Ectodermal cell (in vitro differentiated cells): Measurements from ENCODE around the gene PZP.

Source experiments
- H3K27ac ChIP-seq: 2 replicates; pipeline ENCODE4 v1.7.0; 2013; ENCODE audit warnings: mild to moderate bottlenecking, low read depth, low read length; ENCODE audit not compliant: insufficient read depth, poor library complexity, severe bottlenecking
- H3K27me3 ChIP-seq: 2 replicates; pipeline ENCODE4 v1.7.0; 2013; ENCODE audit warnings: mild to moderate bottlenecking, low read length; ENCODE audit not compliant: insufficient read depth, control insufficient read depth, poor library complexity, severe bottlenecking
- H3K36me3 ChIP-seq: one replicate; pipeline ENCODE4 v1.7.0; 2013; ENCODE audit warnings: low read length; ENCODE audit not compliant: control insufficient read depth, insufficient read depth
- H3K4me1 ChIP-seq: one replicate; pipeline ENCODE4 v1.7.0; 2013; ENCODE audit warnings: low read length; ENCODE audit not compliant: control insufficient read depth, insufficient read depth
- H3K4me3 ChIP-seq: 2 replicates; pipeline ENCODE4 v1.7.0; 2013; ENCODE audit warnings: low read depth, low read length, control low read depth; ENCODE audit not compliant: insufficient read depth
- H3K9me3 ChIP-seq: 2 replicates; pipeline ENCODE4 v1.7.0; 2013; ENCODE audit warnings: mild to moderate bottlenecking, low read length, moderate library complexity; ENCODE audit not compliant: control insufficient read depth
- WGBS, 2 experiments: methylation state at CpG; one replicate each; pipeline ENCODE4 v1.1.7; 2013; ENCODE audit warnings: missing lambda C conversion rate in 2 of 2; 5-methylcytosine and 5-hydroxymethylcytosine counted together

PZP gene

DNA sequence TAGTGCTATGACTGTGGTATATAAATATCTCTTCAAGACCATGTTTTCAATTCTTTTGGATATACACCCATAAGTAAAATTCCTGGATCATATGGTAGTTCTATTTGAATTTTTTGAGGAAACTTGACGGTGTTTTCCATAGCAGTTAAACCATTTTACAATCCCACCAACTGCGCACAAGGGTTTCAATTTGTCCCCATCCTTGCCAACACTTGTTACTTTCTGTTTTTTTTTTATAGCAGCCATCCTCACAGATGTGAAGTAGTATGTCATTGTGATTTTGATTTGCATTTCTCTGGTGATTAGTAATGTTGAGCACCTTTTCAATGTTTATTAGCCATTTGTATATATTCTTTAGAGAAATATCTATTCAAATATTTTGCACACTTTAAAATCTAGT, 78.0 kb downstream of the PZP start:
- Histone ChIP-seq H3K36me3 (no peaks in the 10 kb centered on the region), H3K27ac (no peak overlapping the region), H3K27me3 (no peaks in the 10 kb centered on the region), H3K9me3 (no peaks in the 10 kb centered on the region), H3K4me1 (no peaks in the 10 kb centered on the region), H3K4me3 (no peak overlapping the region)
- WGBS, 2 experiments, result 36 to 43% methylated on average over 2 of the region's 2 CpGs

- H3K9me3 ChIP-seq, result no peaks in the 10 kb centered on the region
- no peak overlapping the region for H3K4me3 ChIP-seq
- no peak overlapping the region for H3K27ac ChIP-seq
- H3K4me1 ChIP-seq, result no peaks in the 10 kb centered on the region
- H3K36me3 ChIP-seq, result no peaks in the 10 kb centered on the region
- WGBS, 2 experiments, result 95% methylated on average over 36 of the region's 36 CpGs
- H3K27me3 ChIP-seq, result no peaks in the 10 kb centered on the region
These were observed 80.1 kb downstream of the PZP start for GRCh38 chr12:9127936-9128663.

GRCh38 chr12:9127484-9127883, 80.7 kb downstream of the PZP start:
- no peak overlapping the region for H3K4me3 ChIP-seq
- 96% methylated on average over 21 of the region's 21 CpGs for WGBS, 2 experiments
- H3K4me1 ChIP-seq, result no peaks in the 10 kb centered on the region
- no peaks in the 10 kb centered on the region for H3K27me3 ChIP-seq
- no peak overlapping the region for H3K27ac ChIP-seq
- H3K9me3 ChIP-seq, result no peaks in the 10 kb centered on the region
- H3K36me3 ChIP-seq, result no peaks in the 10 kb centered on the region

GRCh38 chr12:9124383-9125031, 83.7 kb downstream of the PZP start:
- Histone ChIP-seq H3K27me3 (no peaks in the 10 kb centered on the region), H3K27ac (no peak overlapping the region), H3K4me1 (no peaks in the 10 kb centered on the region), H3K4me3 (no peak overlapping the region), H3K36me3 (no peaks in the 10 kb centered on the region), H3K9me3 (no peaks in the 10 kb centered on the region)
- WGBS, 2 experiments, result 94 to 95% methylated on average over 16 of the region's 16 CpGs

GRCh38 chr12:9123781-9124382, 84.3 kb downstream of the PZP start:
- Histone ChIP-seq H3K36me3 (no peaks in the 10 kb centered on the region), H3K4me3 (no peak overlapping the region), H3K27me3 (no peaks in the 10 kb centered on the region), H3K4me1 (no peaks in the 10 kb centered on the region), H3K9me3 (no peaks in the 10 kb centered on the region), H3K27ac (no peak overlapping the region)
- WGBS, 2 experiments, result 93 to 94% methylated on average over 14 of the region's 14 CpGs

GRCh38 chr12:9122091-9122609, 86.0 kb downstream of the PZP start:
- Histone ChIP-seq H3K27me3 (no peaks in the 10 kb centered on the region), H3K27ac (no peak overlapping the region), H3K36me3 (no peaks in the 10 kb centered on the region), H3K9me3 (no peaks in the 10 kb centered on the region), H3K4me3 (no peak overlapping the region), H3K4me1 (no peaks in the 10 kb centered on the region)
- WGBS, 2 experiments, result 90 to 94% methylated on average over 3 of the region's 3 CpGs

GRCh38 chr12:9120487-9121184, 87.6 kb downstream of the PZP start:
- H3K27me3 ChIP-seq, result no peaks in the 10 kb centered on the region
- no peaks in the 10 kb centered on the region for H3K9me3 ChIP-seq
- H3K36me3 ChIP-seq, result no peaks in the 10 kb centered on the region
- H3K27ac ChIP-seq, result no peak overlapping the region
- WGBS, 2 experiments, result 82 to 88% methylated on average over 9 to 10 of the region's 10 CpGs
- no peak overlapping the region for H3K4me3 ChIP-seq
- H3K4me1 ChIP-seq, result no peaks in the 10 kb centered on the region

DNA sequence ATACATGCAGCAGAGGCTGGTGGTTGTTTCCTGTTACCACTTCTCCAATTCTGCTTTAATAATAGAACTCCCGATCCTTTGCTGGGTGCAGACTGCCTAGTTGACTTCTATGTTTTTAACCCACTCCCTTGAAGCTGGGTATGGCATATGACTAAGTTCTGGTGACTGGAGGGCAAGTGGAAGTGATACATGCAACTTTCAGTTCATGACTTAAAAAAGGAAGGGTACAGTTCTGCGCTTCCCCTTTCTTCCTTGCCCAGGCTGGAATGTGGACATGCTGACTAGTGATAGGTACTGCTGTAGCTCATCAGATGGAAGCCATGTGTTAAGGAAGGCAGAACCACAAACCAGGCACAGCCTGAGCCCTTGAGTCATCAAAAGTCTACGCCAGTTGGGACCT, 90.0 kb downstream of the PZP start:
- H3K9me3 ChIP-seq, result no peaks in the 10 kb centered on the region
- no peak overlapping the region for H3K4me3 ChIP-seq
- H3K27me3 ChIP-seq, result no peaks in the 10 kb centered on the region
- H3K36me3 ChIP-seq, result no peaks in the 10 kb centered on the region
- H3K27ac ChIP-seq, result no peak overlapping the region
- 95 to 99% methylated on average over 3 of the region's 3 CpGs for WGBS, 2 experiments
- H3K4me1 ChIP-seq, result no peaks in the 10 kb centered on the region

DNA sequence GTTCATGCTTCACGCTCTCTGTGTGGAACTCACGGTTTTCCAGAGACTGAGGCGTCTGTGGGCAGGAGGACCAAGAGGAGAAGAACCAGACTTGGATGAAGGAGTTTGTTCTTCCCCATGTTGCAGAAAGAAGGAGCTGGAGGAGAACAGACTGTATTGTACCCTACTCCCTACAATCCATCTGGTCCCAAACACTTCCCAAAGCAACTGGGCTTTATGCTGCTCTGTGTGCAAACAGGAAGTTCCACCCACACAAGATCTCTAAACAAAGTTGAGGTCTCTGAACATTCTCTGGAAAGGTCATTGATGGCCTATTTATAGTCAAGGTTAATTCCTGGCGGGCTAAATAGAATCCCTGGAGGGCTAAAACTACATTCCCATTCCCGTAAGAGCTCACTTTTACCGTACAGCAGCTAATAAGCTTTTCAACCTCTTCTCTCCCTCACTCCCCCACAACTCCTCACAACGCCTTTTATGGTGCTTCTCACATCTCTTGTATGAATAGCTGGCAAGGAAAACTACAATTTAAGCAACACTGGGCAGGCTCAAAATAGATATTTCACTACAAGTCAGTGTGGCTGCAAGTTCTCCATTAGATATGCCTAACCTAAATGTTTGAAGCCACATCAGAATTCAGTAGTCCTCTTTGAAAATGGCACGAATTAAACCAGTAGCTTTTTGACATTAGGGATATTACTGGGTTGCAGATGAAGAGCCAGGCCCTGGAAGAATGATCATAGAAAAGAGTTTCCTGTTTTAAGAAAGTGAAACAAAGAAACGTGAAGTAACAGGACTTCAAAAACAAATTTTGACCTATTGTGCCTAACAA, 92.2 kb downstream of the PZP start, which contains the start of gene A2M:
TSS of gene A2M (minus strand) at position 189 of the 829 bp plus-strand sequence. CDS start at position 119, 70 bp downstream.
- H3K9me3 ChIP-seq, result no peaks in the 10 kb centered on the region
- no peak within 1 kb of the TSS for H3K27ac ChIP-seq
- H3K27me3 ChIP-seq, result no peaks in the 10 kb centered on the region
- no peak within 1 kb of the TSS for H3K4me3 ChIP-seq
- H3K4me1 ChIP-seq, result no peaks in the 10 kb centered on the region
- 89 to 90% methylated on average over 9 of the region's 9 CpGs for WGBS, 2 experiments
- no peaks in the 10 kb centered on the region for H3K36me3 ChIP-seq
